Kasumi-1 (cell line): ENCODE data around the gene SPNS2.

Source experiments
- DNase-seq, 2 experiments: peaks; one replicate each; lab custom pipeline; 2025; lab: John Stamatoyannopoulos, UW

The SPNS2 gene

DNA sequence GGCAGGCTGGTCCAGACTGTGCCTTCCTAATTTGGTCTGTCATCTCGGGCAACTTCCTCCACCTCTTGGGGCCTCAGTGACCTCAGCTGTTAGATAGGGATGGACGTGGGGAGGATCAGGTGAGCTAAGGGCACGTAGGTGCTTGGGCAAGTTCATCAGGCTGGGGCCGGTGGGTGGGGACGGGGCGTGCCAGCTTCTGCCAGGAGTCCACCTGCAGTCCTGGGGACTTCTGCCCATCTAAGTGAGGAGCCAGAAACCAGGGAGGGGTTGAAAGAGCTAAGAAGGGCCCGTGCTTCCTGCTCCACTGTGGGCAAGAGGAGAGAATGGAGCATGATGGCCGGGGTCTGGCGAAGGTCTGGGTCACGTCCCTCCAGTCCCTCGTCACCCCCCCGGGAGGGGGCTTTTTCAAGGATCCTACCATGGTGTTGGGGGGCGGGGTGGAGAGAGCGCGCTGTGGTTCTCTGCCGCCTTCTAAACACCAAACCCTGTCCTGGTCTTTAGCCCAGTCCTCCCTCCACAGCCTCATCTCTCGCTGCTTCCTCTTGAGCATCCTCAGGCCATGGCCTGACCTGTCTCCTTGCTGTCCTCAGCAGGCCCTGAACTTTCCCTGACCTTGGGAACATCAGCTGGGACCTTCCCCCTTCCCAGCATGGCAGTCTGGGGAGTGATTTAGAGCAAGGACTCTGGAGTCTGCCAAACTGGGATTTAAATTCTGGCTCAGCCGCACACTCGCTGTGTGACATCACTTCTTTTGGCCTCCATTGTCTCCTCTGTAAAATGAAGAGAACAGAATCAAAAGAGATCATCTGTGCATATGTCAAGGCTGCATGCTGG is 21.6 kb downstream of the SPNS2 start:
- DNase-seq, result no peak

DNA sequence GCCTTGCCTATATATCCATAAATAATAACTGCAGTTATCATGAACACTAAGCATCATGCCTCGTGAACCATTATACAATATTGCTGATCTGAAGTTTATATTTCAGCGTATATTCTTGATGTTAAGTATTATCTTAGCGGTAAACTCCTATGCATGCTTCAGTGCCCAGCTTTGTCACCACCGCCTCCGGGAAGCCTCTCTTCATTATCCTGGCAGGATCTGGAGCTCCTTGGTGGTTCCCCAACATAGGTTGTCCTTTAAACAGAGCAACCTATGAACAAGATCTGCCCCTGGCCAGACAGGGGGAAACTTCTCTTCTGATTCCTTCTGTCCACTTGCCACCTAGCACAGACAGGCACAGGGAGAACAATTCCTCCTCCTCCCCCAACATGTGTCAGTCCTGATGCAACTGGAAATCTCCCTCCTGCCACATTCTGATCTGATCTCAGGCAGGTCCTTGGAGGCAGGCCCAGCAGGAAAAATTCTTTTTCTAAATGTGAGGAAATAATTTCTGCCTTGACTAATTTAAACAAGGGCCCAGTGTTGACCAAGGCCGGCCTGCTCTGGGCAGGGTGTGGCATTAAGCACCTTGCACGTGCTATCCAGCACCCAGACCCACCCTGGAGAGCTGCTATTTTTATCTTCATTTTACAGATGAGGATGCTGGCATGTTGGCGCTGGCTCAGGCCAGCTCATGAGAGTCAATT is 22.4 kb downstream of the SPNS2 start:
- DNase-seq, result no peak

- DNase-seq, result no peak
These were observed 24.0 kb downstream of the SPNS2 start for GRCh38 chr17:4522661-4523060.

DNA sequence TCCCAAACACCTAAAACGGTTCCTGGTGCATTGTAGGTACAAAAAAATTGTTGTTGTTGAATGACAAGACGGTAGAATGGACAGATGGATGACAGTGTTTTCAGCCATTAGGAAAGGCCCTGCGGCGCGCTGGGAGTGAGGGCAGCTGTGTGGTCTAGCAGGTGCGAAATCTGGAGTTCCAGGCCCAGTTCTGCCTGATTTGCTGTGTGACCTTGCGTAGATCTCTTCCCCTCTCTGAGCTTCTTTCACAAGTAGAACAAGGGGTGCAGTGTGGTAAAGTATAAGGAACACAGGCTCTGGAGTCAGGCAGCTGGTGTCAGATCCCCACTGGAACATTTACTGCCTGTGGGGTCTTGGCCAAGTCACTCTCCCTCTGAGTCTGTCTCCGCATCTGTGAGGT is 25.3 kb downstream of the SPNS2 start:
- no peak for DNase-seq

GRCh38 chr17:4525691-4526397 is 27.2 kb downstream of the SPNS2 start:
- DNase-seq, result no peak

DNA sequence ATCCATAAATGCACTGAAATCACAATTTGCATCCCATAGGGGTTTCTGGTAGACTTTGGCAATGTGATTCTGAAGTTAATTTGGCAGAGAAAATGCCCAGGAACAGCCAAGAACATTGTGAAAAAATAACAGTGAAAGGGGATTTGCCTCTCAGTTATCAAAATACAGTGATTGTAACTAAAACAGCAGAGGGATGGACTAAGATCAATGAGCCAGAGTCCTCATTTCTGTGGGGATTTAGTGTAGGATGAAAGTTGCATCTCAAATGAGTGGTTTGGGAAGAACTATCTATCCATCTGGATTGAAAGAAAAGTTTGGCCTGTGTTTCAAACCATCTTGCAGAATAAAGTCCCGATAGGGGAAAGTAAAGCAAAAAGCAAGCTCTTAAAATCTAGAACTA is 28.5 kb downstream of the SPNS2 start:
- DNase-seq, result no peak

DNA sequence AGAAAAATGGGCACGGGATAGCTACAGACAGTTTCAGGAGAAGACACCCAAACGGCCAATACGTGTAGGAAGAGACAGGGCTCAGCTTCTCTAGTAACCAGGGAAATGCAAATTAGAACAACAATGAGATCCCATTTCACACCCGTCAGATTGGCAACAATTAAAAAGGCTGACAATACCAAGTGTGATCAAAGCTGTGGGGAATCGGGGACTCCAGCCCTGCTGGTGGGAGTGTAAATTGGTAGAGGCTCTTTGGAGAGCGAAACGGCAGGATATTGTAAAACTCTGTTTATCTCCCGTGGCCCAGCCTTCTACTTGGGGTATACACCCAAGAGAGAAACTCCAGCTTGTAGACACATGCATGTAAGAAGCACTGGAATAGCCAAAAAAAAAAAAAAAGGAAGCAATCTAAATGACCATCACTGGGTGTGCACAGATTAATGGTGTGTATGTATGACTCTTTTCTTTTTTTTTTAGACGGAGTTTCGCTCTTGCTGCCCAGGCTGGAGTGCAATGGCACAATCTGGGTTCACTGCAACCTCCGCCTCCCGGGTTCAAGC is 29.0 kb downstream of the SPNS2 start:
- DNase-seq, result no peak

- DNase-seq, result no peak
These were observed 31.0 kb downstream of the SPNS2 start for GRCh38 chr17:4529533-4530152.

GRCh38 chr17:4530799-4531730 is 32.4 kb downstream of the SPNS2 start:
- DNase-seq, result no peak

- no peak for DNase-seq
These were observed 33.5 kb downstream of the SPNS2 start for GRCh38 chr17:4531988-4532736.

DNA sequence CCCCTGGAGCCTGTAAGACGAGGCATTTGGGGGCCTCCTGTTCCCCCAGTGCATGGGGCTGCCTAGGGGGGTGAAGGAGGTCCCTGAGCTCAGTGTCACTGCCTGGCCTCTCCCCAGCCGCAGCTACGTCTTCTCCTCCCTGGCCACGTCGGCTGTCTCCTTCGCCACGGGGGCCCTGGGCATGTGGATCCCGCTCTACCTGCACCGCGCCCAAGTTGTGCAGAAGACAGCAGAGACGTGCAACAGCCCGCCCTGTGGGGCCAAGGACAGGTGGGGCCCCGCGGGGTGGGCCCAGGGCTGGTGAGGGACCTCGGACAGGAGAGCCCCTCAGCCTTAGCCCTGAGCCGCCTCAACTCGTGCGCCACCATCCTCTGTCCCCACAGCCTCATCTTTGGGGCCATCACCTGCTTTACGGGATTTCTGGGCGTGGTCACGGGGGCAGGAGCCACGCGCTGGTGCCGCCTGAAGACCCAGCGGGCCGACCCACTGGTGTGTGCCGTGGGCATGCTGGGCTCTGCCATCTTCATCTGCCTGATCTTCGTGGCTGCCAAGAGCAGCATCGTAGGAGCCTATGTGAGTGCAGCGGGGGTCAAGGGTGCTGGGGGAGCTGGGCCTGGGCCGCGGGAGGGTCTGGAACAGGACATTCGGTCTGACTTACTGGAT is 34.3 kb downstream of the SPNS2 start:
- DNase-seq, result no peak

DNA sequence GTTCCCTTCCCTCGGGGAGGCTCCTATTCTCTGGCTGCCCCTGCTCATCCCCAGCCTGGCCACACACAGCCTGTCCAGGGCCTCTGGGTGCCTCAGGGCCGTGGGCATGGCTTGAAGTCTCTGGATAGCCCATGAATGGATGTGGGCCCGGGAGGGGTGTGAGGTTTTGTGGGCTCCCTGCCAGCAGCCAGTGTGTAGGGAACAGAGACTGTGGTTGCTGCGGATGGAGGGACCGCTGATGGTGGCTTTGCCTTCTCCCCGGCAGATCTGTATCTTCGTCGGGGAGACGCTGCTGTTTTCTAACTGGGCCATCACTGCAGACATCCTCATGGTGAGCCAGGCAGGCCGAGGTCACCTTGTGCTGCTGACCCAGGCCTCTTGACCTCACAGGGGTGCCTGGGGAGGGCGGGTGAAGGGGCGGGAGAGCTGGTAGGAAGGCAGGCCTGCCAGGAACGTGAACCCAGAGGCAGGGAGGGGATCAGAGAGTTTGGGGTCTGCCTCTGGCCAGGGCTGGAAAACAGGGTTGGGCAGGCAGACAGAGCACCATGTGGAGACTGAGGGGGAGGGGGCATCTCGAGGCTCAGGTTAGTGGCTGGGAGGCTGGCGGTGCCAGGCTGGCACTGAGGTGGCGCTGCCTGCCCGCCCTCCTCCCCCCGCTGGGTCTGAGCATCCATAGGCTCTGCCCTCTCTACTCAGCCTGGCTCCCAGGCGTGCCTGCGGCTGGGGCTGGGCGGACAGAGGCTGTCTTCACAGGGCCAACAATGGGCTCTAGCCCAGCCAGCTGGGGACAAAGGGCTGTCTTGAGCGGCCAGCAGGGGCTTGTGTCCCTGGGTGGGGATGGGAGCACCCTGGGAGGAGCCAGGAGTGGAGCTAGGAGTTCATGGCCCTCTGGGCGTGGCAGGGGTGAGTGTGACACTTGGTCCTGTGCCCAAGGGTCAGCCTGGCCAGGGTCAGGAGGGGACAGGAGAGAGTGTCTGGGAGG is 35.1 kb downstream of the SPNS2 start:
- DNase-seq, result no peak

GRCh38 chr17:4534515-4534914 is 35.8 kb downstream of the SPNS2 start:
- DNase-seq, result no peak

DNA sequence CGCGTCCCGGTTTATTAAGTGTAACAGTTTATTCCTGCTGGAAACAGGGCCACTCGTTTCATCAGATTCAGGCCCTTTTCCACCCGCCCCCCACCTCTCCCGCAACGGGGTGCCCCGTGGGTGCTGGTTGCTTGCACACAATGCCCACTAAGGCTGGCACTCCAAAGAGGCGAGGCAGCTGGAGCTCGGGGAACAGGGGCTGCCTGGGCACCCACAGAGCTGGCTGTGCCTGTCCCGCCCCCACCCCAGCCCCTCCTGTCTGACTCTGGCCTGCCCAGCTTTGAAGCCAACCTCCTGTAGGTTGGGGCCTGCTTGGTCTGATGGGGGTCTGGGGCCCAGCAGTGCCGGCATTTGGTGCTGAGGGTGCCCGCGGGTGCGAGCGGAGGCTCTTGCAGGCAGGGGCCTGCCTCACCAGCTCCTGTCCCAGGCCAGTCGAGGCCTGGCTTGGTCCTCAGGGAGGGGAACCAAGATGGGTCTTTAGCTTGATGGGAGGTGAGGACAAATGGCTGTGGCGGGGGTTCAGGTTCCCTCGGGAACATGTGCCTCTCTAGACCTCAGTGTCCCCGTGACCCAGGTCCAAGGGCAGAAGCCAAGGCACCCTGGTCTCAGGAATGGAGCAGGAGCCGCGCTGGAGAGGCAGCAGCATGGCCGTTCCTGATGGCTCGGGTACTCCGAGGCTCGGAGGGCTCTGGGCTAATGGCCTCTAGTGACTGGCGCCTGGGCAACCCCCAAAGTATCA is 36.4 kb downstream of the SPNS2 start:
- DNase-seq, result no peak

DNA sequence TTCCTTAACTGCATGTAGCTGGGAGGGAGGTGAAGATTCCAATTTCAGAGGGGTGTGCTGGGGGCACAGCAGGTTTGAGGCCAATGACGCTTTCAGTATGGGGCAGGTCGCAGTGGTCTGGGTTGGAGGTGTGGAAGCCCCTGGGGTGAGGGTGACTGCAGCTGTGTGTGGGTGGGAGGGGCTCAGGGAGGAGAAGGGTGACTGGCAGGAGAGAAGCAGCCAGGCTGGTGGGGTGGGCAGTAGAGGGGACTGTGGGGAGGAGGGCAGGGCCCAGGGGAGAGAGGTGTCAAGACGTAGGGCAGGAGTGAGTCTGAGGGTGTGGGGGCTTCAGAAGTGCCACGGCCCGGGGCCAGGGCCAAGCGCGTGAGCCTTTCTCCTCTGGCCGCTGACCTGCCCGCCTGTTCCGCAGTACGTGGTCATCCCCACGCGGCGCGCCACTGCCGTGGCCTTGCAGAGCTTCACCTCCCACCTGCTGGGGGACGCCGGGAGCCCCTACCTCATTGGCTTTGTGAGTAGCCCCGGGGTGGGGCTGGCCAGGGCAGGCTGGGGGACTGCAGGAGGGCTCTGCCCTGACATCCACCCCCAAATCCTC is 37.1 kb downstream of the SPNS2 start:
- DNase-seq, result no peak

DNA sequence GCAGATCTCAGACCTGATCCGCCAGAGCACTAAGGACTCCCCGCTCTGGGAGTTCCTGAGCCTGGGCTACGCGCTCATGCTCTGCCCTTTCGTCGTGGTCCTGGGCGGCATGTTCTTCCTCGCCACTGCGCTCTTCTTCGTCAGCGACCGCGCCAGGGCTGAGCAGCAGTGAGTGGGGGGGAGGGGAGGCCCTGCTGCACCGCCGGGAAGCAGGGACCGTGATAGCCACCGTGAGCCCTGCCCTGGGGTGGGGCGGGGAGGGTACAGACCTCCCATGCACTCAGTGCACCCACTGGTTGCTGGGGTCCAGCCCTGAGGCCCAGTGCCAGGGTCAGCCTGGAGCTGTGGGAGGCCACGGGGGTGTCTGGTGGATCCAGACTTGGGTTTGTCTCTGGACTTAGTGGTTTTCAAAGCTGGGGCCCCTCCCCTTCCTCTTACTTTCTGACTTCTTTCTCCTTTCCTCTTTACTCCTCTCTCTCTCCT is 37.6 kb downstream of the SPNS2 start:
- DNase-seq, result peak in 1 of 2 experiments; percentile 8

DNA sequence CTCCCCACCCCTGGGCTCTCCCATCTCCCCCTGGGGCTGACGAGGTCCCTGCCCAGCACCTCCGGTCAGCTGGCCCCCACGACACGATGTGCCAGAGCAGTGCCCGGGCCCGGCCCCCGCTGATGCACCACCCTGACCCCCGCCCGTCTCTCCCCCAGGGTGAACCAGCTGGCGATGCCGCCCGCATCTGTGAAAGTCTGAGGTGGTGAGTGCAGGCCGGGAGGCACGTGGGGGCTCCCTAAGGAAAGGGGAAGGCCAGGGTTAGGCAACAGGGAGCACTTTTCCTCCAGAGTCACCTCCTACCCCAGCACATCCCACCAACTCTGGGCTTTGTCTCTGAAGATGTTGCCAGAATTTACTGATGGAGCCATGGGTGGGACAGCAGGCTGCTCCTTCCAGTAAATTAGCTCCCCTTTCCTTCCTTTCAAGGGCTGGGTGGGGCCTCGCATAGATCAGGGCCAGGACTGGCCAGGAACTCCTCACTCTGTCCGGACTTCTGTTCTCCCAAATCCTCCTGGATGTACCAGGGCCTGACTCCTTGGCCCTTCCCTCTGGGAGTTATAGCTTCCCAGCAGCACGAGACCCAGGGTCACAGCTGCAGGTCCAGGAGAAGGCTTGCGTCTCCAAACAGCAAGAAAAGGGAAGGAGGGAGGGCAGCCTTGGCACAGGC is 38.2 kb downstream of the SPNS2 start:
- no peak for DNase-seq
